Esophagus muscularis mucosa (tissue), 4 donors: ENCODE data around the gene CUBN. TPM values are rescaled to one million over a fixed set of nuclear protein-coding genes. Genes with fewer than 3 reads are reported as not detected.

Source experiments
- DNase-seq: peaks from one replicate; pipeline ENCODE4 v3.0.0-alpha.2; 2017; ENCODE audit errors: extremely low spot score
- H3K27ac ChIP-seq, 4 donors: fragments of 200-600 bp; sonication (generic); replicated peaks in 1 of 4; 1 replicate in 3 of 4; 2 replicates in 1 of 4; pipeline ENCODE4 v1.5.1; 2016 to 2019; ENCODE audit warnings: mild to moderate bottlenecking in 1 of 4
- H3K27me3 ChIP-seq, 4 donors: fragments of 200-600 bp; sonication (generic); one replicate each; pipeline versions ENCODE4 v1.5.1 to v1.6.0; 2016 to 2019
- H3K36me3 ChIP-seq, 4 donors: fragments of 200-600 bp; sonication (generic); one replicate each; pipeline ENCODE4 v1.5.1; 2016 to 2019
- H3K4me1 ChIP-seq, 4 donors: fragments of 200-600 bp; sonication (generic); one replicate each; pipeline ENCODE4 v1.5.1; 2016 to 2019
- H3K4me3 ChIP-seq, 4 donors: fragments of 200-600 bp; sonication (generic); 1 replicate in 2 of 4; 2 replicates in 2 of 4; pipeline ENCODE4 v1.5.1; 2016 to 2019; ENCODE audit warnings: mild to moderate bottlenecking in 4 of 4, moderate library complexity in 1 of 4
- H3K9me3 ChIP-seq, 4 donors: fragments of 200-600 bp; sonication (generic); 1 replicate in 3 of 4; 2 replicates in 1 of 4; pipeline ENCODE4 v1.5.1; 2016 to 2019
- CTCF ChIP-seq, 3 experiments: fragments of 200-600 bp in 2 of 3; fragments of 450-650 bp in 1 of 3; sonication (generic) in 2 of 3; IDR thresholded peaks; one replicate each; pipeline ENCODE4 v1.5.1; 2017 to 2019; ENCODE audit warnings: antibody characterized with exemption in 3 of 3, mild to moderate bottlenecking in 2 of 3, moderate library complexity in 1 of 3
- EP300 ChIP-seq: sonication (generic); formaldehyde crosslinking; IDR thresholded peaks from one replicate; pipeline ENCODE4 v1.6.1; 2017; ENCODE audit warnings: antibody characterized with exemption
- POLR2A ChIP-seq: fragments of 450-650 bp; IDR thresholded peaks from one replicate; pipeline ENCODE4 v1.6.1; 2017; ENCODE audit warnings: antibody characterized with exemption, moderate library complexity, mild to moderate bottlenecking, low read depth
- POLR2AphosphoS5 ChIP-seq, 2 donors: sonication (generic); formaldehyde crosslinking; IDR thresholded peaks; one replicate each; pipeline ENCODE4 v1.6.1; 2017; ENCODE audit warnings: antibody characterized with exemption in 2 of 2
- WGBS: methylation state at CpG from one replicate; pipeline ENCODE4 v1.1.5; 2018; 5-methylcytosine and 5-hydroxymethylcytosine counted together
- intact Hi-C: fragments of 100-400 bp; cut with DNase I; formaldehyde crosslinking; loops from one replicate; pipeline ENCODE4 v1.15.1; 2023
- total RNA-seq, 4 donors: library from RNA; depleted of rRNA; stranded (reverse); fragments of >200 nt; gene quantifications; one replicate each; pipeline versions ENCODE4 v1.1.0 to v1.2.1, GENCODE V29; 2016

CUBN gene
- total RNA-seq, 4 donors from 2014 or later, result 1.3 to 4.6 (median 2.3) TPM

DNA sequence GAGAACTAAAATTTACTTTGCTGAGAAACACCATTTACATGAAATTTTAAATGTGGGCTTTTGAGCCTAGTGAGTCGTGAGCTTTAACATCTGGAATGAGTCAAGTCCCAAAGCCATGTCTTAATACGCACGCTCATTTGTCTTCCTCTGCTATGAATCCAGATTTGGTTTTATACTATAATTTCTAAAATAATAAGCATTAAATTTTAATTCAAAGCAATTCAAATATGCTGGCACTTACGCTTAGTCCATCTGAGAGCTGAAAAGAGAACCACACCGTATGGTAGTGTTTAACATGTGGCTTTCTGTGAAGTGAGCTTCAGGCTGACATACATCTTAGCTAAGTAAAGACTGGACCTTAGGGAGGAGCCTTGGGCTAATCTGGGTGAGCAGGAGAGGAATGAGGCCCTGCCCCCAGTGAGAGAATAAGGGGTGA lies 52.2 kb downstream of the CUBN start:
- intact Hi-C loops, result loop anchor here (10.0 kb wide), 1 partner anchor 147 kb away; the partner anchor contains the start of gene VIM
- no peak for DNase-seq
- 73% methylated on average over 5 of the region's 5 CpGs for WGBS
- Histone ChIP-seq H3K27ac (no peak overlapping the region), H3K9me3 (no peaks in the 10 kb centered on the region), H3K36me3 (no peaks in the 10 kb centered on the region), H3K27me3 (no peaks in the 10 kb centered on the region), H3K4me3 (no peak overlapping the region), H3K4me1 (peaks cover 8 to 23% (median 17%) of the 10 kb centered on the region in 4 donors)
- TF ChIP-seq CTCF (IDR thresholded peaks at IDR 0.05) (no peak), POLR2AphosphoS5 (IDR thresholded peaks at IDR 0.05) (no peak), POLR2A (no peak), EP300 (no peak)

GRCh38 chr10:17076626-17077345 lies 52.8 kb downstream of the CUBN start:
- H3K9me3 ChIP-seq, result no peaks in the 10 kb centered on the region
- TF ChIP-seq CTCF (IDR thresholded peaks at IDR 0.05) (no peak), POLR2A (no peak), EP300 (no peak), POLR2AphosphoS5 (IDR thresholded peaks at IDR 0.05) (no peak)
- intact Hi-C loops, result loop anchor here (10.0 kb wide), 1 partner anchor 148 kb away; the partner anchor contains the start of gene VIM
- peak overlapping the region in 2 of 4 donors; percentile 37 to 64 for H3K27ac ChIP-seq
- WGBS, result 68% methylated on average over 8 of the region's 8 CpGs
- DNase-seq, result no peak
- no peak overlapping the region for H3K4me3 ChIP-seq
- H3K27me3 ChIP-seq, result no peaks in the 10 kb centered on the region
- peaks cover 8 to 23% (median 17%) of the 10 kb centered on the region in 4 donors for H3K4me1 ChIP-seq
- no peaks in the 10 kb centered on the region for H3K36me3 ChIP-seq

GRCh38 chr10:17075533-17076359 lies 53.9 kb downstream of the CUBN start:
- Histone ChIP-seq H3K27ac (peak overlapping the region; percentile 32 to 64 (median 42)), H3K4me3 (no peak overlapping the region), H3K27me3 (no peaks in the 10 kb centered on the region), H3K4me1 (peaks cover 8 to 23% (median 17%) of the 10 kb centered on the region in 4 donors), H3K9me3 (no peaks in the 10 kb centered on the region), H3K36me3 (no peaks in the 10 kb centered on the region)
- WGBS, result 68% methylated on average over 2 of the region's 2 CpGs
- intact Hi-C loops, result loop anchor here (10.0 kb wide), 1 partner anchor 149 kb away; the partner anchor contains the start of gene VIM
- DNase-seq, result no peak
- TF ChIP-seq CTCF (IDR thresholded peaks at IDR 0.05) (no peak), POLR2AphosphoS5 (IDR thresholded peaks at IDR 0.05) (peak in 1 of 2 donors; percentile 65)

DNA sequence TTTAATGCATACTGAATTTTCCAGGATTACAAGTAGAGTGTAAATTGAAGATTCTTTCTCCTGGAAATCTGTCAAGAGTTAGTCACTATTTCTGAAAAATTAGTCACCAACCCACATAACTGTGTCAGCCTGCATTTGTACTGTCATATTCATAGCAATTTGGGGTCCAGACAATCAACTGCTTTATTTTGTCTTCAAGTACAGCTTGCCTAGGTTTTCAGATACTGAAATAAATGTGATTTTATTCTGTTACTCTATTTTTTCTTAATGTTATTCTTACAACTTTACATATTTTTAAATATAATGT lies 55.1 kb downstream of the CUBN start:
- Histone ChIP-seq H3K27ac (no peak overlapping the region), H3K4me1 (peaks cover 8 to 23% (median 17%) of the 10 kb centered on the region in 4 donors)

More for the DNA sequence above, 55.1 kb downstream of the CUBN start:
- no peak for DNase-seq
- no peak overlapping the region for H3K4me3 ChIP-seq
- H3K27me3 ChIP-seq, result no peaks in the 10 kb centered on the region
- no peak for TF ChIP-seq POLR2AphosphoS5 (IDR thresholded peaks at IDR 0.05)
- TF ChIP-seq POLR2A, result no peak
- no peak for TF ChIP-seq CTCF (IDR thresholded peaks at IDR 0.05)
- TF ChIP-seq EP300, result no peak
- H3K9me3 ChIP-seq, result no peaks in the 10 kb centered on the region
- no peaks in the 10 kb centered on the region for H3K36me3 ChIP-seq
- intact Hi-C loops, result loop anchor here (10.0 kb wide), 1 partner anchor 150 kb away; the partner anchor contains the start of gene VIM
